Astrocyte (in vitro differentiated cells and primary cell): ENCODE measurements around the gene GXYLT1.

ENCODE experiments used
- CTCF ChIP-seq: IDR thresholded peaks from 2 replicates; pipeline ENCODE4 v1.5.1; 2011; ENCODE audit warnings: low read depth, mild to moderate bottlenecking, inconsistent platforms, low read length, moderate library complexity; ENCODE audit not compliant: insufficient read depth
- EZH2 ChIP-seq: IDR thresholded peaks from 2 replicates; pipeline ENCODE4 v1.6.1; 2012; ENCODE audit warnings: mild to moderate bottlenecking, low read length, inconsistent platforms; ENCODE audit not compliant: insufficient read depth

GRCh38 chr12:42126963-42127362 lies 17.7 kb downstream of the GXYLT1 start:
- no peak for TF ChIP-seq CTCF
- TF ChIP-seq EZH2, result no peak
